GM04504 (cell line): ENCODE measurements around the gene IDUA.
"Not testable (repeated sequence)": the region's sequence is repeated elsewhere in the genome, so short reads cannot be mapped to it uniquely, and the experiment has no call there.

Experiments used
- DNase-seq: peaks from one replicate; pipeline ENCODE4 v3.0.0-alpha.2; 2012; ENCODE audit warnings: low read depth

The IDUA gene

GRCh38 chr4:967113-968104, 19.4 kb upstream of the IDUA start:
- DNase-seq, result no peak

- no peak for DNase-seq
Measured at GRCh38 chr4:968221-968620, 18.6 kb upstream of the IDUA start.

- DNase-seq, result no peak
Measured at GRCh38 chr4:968621-969394, 18.0 kb upstream of the IDUA start.

- DNase-seq, result no peak
Measured at GRCh38 chr4:970046-970745, 16.6 kb upstream of the IDUA start.

- DNase-seq, result no peak
Measured at GRCh38 chr4:970854-971520, 15.9 kb upstream of the IDUA start.

GRCh38 chr4:971666-972500, 15.0 kb upstream of the IDUA start:
- no peak for DNase-seq

- DNase-seq, result no peak
Measured at GRCh38 chr4:972651-973424, 14.0 kb upstream of the IDUA start.

- peak; percentile 66 for DNase-seq
Measured at GRCh38 chr4:973431-974397, 13.1 kb upstream of the IDUA start, which contains the start of gene DGKQ. TSS of gene DGKQ (minus strand) at chr4:973569. CDS start at chr4:973482, 87 bp downstream.

- DNase-seq, result no peak
Measured at GRCh38 chr4:974668-975067, 12.2 kb upstream of the IDUA start.

GRCh38 chr4:976016-976415, 10.8 kb upstream of the IDUA start:
- DNase-seq, result not testable (repeated sequence)

GRCh38 chr4:978957-979701, 7.7 kb upstream of the IDUA start:
- no peak for DNase-seq

GRCh38 chr4:982291-982690, 4.6 kb upstream of the IDUA start:
- DNase-seq, result no peak

- no peak for DNase-seq
Measured at GRCh38 chr4:982814-983213, 4.0 kb upstream of the IDUA start.

- no peak for DNase-seq
Measured at GRCh38 chr4:984336-985054, 2.3 kb upstream of the IDUA start.

- no peak for DNase-seq
Measured at GRCh38 chr4:985123-985830, 1.6 kb upstream of the IDUA start.

- DNase-seq, result no peak
Measured at GRCh38 chr4:986428-986878, 391 bp upstream of the IDUA start.
